Activated CD4-positive, alpha-beta memory T cell treated with anti-CD3 and anti-CD28 coated beads, Interleukin-2, amount 10 ng/mL, durations not matched to agents 7 days and 5 days (primary cell): ENCODE results near the gene BMPR1B. TPM values are rescaled to one million over a fixed set of nuclear protein-coding genes. Genes with fewer than 3 reads are reported as not detected.
"Not testable (repeated sequence)": the region's sequence is repeated elsewhere in the genome, so short reads cannot be mapped to it uniquely, and the experiment has no call there.

Experiments used
- CTCF ChIA-PET: fragments of 350-600 bp; sonication (Branson Sonifier 250); formaldehyde crosslinking; loops from one replicate; lab custom pipeline; 2021; ENCODE audit warnings: antibody characterized with exemption, inconsistent platforms; lab: Charles Lee
- POLR2A ChIA-PET: fragments of 350-600 bp; sonication (Branson Sonifier 250); formaldehyde crosslinking; loops from one replicate; lab custom pipeline; 2021; ENCODE audit warnings: antibody characterized with exemption; lab: Charles Lee
- DNase-seq: peaks from one replicate; pipeline ENCODE4 v3.0.0-alpha.2; 2020
- H3K27ac Mint-ChIP-seq: one replicate; pipeline ENCODE4 v1.8.0; 2021; ENCODE audit warnings: mild to moderate bottlenecking, mixed read lengths
- H3K27me3 Mint-ChIP-seq: one replicate; pipeline ENCODE4 v1.8.0; 2021; ENCODE audit warnings: mixed read lengths
- H3K36me3 Mint-ChIP-seq: one replicate; pipeline ENCODE4 v1.8.0; 2021; ENCODE audit warnings: low read depth, mixed read lengths
- H3K4me1 Mint-ChIP-seq: one replicate; pipeline ENCODE4 v1.8.0; 2021; ENCODE audit warnings: mixed read lengths
- H3K4me3 Mint-ChIP-seq: one replicate; pipeline ENCODE4 v1.8.0; 2021; ENCODE audit warnings: mild to moderate bottlenecking, mixed read lengths
- H3K9me3 Mint-ChIP-seq: one replicate; pipeline ENCODE4 v1.8.0; 2021; ENCODE audit warnings: mixed read lengths
- total RNA-seq, 2 experiments: library from RNA; stranded (reverse); gene quantifications; one replicate each; pipeline ENCODE4 v1.2.3, GENCODE V29; 2021

BMPR1B gene
- total RNA-seq, 2 experiments from 2014 or later = not detected

DNA sequence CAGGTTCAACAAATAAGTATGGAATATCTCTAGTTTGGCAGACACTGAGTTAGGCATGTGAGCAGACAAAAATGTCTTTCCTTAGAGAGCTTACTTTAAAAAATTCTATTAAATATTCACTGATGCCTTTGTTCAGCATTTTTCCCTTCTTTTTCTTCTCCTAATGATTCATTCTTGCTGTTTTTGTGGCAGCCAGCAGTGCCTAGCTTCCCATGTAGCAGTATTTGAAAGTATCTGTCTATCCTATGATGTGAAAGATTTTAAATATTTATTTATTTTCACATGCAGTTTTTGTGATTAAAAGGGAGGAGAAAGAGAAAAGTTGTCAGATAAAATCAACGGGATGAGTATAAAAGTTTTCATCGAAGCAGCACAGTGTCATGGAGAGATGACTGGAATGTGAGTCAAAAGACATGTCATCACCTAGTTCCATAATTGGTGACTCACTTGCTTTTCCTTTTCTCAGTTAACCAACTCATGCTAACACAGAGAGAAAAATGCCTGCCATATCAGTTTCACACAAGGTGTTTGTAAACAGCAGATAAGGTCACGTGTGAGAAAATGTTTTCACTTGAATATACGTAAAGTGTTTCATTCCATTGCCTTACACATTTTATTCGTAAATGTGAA, 69.8 kb downstream of the BMPR1B start:
- Mint-ChIP-seq H3K4me3 (no peak overlapping the region), H3K27ac (no peak overlapping the region)

DNA sequence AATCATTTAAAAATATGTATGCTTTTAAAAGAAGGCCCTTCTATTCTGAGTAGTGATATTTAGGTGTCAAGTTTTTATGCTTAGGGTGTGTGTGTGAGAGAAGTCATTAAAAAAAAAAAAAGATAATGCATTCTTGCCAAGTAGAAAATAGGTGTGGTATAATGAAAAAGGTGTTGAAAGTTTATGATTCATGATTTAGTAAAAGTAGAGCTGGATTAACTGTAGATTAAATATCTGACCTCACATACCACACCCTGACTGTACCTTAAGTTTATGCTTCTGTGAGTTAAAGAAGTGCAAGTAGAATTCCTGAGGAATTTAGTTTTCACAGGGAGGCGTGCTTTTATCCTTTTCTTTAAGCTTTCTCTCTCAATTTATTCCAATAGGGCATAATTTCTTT, 71.1 kb downstream of the BMPR1B start:
- H3K36me3 Mint-ChIP-seq = no peaks in the 10 kb centered on the region
- no peaks in the 10 kb centered on the region for H3K9me3 Mint-ChIP-seq
- no peak for DNase-seq
- CTCF ChIA-PET = no interaction called here
- H3K27ac Mint-ChIP-seq = no peak overlapping the region
- H3K4me1 Mint-ChIP-seq = no peaks in the 10 kb centered on the region
- POLR2A ChIA-PET = no interaction called here
- H3K27me3 Mint-ChIP-seq = peaks cover 3% of the 10 kb centered on the region
- no peak overlapping the region for H3K4me3 Mint-ChIP-seq

More for the DNA sequence above, 69.8 kb downstream of the BMPR1B start:
- H3K4me1 Mint-ChIP-seq = no peaks in the 10 kb centered on the region
- no peaks in the 10 kb centered on the region for H3K9me3 Mint-ChIP-seq
- H3K27me3 Mint-ChIP-seq = peaks cover 3% of the 10 kb centered on the region
- no peak for DNase-seq
- CTCF ChIA-PET = no interaction called here
- H3K36me3 Mint-ChIP-seq = no peaks in the 10 kb centered on the region
- POLR2A ChIA-PET = no interaction called here

DNA sequence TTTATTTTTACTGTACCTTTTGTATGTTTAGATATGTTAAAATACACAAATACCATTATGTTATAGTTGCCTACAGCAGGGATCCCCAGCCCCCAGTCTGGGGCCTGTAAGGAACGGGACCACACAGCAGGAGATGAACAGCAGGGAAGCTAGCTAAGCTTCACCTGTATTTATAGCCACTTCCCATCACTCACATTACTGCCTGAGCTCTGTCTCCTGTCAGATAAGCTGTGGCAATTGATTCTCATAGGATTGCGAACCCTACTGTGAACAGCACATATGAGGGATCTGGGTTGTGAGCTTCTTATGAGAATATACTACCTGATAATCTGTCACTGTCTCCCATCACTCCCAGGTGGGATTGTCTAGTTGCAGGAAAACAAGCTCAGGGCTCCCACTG, 73.9 kb downstream of the BMPR1B start:
- no peaks in the 10 kb centered on the region for H3K27me3 Mint-ChIP-seq
- H3K27ac Mint-ChIP-seq = no peak overlapping the region
- no peak overlapping the region for H3K4me3 Mint-ChIP-seq
- POLR2A ChIA-PET = no interaction called here
- DNase-seq = no peak
- H3K9me3 Mint-ChIP-seq = no peaks in the 10 kb centered on the region
- H3K4me1 Mint-ChIP-seq = no peaks in the 10 kb centered on the region
- H3K36me3 Mint-ChIP-seq = no peaks in the 10 kb centered on the region
- CTCF ChIA-PET = no interaction called here

DNA sequence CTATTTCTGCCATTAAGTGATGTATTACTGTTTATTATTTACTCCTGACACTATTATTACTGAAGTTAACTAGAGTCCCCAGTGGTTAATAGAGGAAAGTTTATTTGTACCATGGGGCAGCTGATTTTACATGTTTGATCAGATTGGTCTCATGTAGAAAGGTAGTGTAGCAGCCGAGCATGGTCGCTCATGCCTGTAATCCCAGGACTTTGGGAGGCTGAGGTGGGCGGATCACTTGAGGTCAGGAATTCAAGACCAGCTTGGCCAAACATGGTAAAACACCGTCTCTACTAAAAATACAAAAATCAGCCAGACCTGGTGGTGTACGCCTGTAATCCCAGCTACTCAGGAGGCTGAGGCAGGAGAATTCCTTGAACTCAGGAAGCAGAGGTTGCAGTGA, 74.6 kb downstream of the BMPR1B start:
- H3K27me3 Mint-ChIP-seq, CTCF ChIA-PET, POLR2A ChIA-PET, H3K27ac Mint-ChIP-seq, H3K4me3 Mint-ChIP-seq, H3K4me1 Mint-ChIP-seq, DNase-seq, H3K9me3 Mint-ChIP-seq, H3K36me3 Mint-ChIP-seq: not testable (repeated sequence)

DNA sequence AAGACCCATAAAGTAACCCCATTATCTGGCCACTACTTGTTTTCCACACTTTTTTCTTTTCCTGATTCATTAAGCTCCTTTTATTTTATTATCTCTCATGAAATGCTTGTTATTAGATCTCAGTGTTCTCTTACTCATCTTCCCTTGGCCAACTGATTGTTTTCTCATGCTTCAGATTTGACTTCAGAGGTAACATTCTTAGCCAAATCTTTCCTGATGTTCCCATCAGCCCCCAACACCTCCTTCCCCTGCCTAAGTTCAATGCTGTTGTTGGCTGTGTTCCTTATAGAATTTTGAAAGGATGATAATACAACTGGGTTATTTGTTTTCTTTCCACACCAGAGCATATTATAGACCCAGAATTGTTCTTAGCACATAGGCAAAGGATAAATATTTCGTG, 75.6 kb downstream of the BMPR1B start:
- H3K36me3 Mint-ChIP-seq = no peaks in the 10 kb centered on the region
- no peaks in the 10 kb centered on the region for H3K4me1 Mint-ChIP-seq
- no peaks in the 10 kb centered on the region for H3K9me3 Mint-ChIP-seq
- DNase-seq = no peak
- no peak overlapping the region for H3K4me3 Mint-ChIP-seq
- ChIA-PET POLR2A (no interaction called here), CTCF (no interaction called here)
- no peak overlapping the region for H3K27ac Mint-ChIP-seq
- no peaks in the 10 kb centered on the region for H3K27me3 Mint-ChIP-seq

DNA sequence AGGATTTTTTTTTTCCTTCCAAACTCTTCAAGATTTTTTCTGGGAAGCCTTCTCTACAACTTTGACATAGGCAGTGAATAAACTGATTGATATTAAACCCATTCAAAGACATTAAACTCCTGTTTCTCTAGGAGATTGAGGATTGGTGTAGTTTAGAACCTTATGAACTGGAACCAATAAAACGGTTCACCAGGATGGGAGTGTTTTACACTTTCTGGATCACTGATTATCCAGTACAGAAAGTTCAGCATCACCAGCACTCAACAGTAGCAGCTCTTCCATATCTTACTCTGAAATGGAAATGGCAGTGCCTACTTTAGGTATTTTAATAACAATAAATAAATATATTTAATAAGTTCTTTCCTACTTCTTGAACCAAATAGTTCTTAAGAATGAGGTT, 76.7 kb downstream of the BMPR1B start:
- H3K4me3 Mint-ChIP-seq = no peak overlapping the region
- no peaks in the 10 kb centered on the region for H3K27me3 Mint-ChIP-seq
- no peak for DNase-seq
- ChIA-PET POLR2A (no interaction called here), CTCF (no interaction called here)
- H3K36me3 Mint-ChIP-seq = no peaks in the 10 kb centered on the region
- H3K27ac Mint-ChIP-seq = no peak overlapping the region
- H3K4me1 Mint-ChIP-seq = no peaks in the 10 kb centered on the region
- H3K9me3 Mint-ChIP-seq = no peaks in the 10 kb centered on the region

DNA sequence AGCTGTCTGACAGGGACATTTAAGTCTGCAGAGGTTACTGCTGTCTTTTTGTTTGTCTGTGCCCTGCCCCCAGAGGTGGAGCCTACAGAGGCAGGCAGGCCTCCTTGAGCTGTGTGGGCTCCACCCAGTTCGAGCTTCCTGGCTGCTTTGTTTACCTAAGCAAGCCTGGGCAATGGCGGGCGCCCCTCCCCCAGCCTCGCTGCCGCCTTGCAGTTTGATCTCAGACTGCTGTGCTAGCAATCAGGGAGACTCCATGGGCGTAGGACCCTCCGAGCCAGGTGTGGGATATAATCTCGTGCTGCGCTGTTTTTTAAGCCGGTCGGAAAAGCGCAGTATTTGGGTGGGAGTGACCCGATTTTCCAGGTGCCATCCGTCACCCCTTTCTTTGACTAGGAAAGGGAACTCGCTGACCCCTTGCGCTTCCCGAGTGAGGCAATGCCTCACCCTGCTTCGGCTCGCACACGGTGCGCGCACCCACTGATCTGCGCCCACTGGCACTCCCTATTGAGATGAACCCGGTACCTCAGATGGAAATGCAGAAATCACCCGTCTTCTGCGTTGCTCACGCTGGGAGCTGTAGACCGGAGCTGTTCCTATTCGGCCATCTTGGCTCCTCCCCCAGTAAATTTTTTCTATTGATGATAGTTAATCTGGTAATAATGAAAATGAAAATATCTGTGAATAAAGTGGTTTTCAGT, 83.6 kb downstream of the BMPR1B start:
- DNase-seq, H3K36me3 Mint-ChIP-seq, H3K4me3 Mint-ChIP-seq, H3K4me1 Mint-ChIP-seq, H3K27me3 Mint-ChIP-seq, H3K27ac Mint-ChIP-seq, CTCF ChIA-PET, H3K9me3 Mint-ChIP-seq, POLR2A ChIA-PET: not testable (repeated sequence)

DNA sequence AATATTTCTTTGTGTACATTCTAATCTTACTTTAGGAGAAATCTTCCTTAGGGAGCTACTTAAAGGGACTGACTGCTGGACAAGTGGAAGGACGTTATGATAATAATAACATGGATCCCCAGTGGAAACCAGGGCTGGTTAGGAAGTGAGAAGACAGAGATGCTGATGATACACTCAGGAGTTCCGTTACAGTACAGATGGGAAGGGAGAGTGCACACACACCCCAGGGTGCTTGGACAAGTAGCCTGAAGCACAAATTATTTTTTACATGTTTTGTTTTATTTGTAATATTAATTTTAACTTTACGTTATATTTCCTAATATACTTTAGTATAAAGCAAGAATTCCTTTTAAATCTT, 84.1 kb downstream of the BMPR1B start:
- CTCF ChIA-PET = no interaction called here
- H3K27me3 Mint-ChIP-seq = no peaks in the 10 kb centered on the region
- peaks cover 6% of the 10 kb centered on the region for H3K9me3 Mint-ChIP-seq
- no peaks in the 10 kb centered on the region for H3K36me3 Mint-ChIP-seq
- H3K4me1 Mint-ChIP-seq = no peaks in the 10 kb centered on the region
- DNase-seq = no peak
- POLR2A ChIA-PET = no interaction called here
- no peak overlapping the region for H3K4me3 Mint-ChIP-seq
- H3K27ac Mint-ChIP-seq = no peak overlapping the region

DNA sequence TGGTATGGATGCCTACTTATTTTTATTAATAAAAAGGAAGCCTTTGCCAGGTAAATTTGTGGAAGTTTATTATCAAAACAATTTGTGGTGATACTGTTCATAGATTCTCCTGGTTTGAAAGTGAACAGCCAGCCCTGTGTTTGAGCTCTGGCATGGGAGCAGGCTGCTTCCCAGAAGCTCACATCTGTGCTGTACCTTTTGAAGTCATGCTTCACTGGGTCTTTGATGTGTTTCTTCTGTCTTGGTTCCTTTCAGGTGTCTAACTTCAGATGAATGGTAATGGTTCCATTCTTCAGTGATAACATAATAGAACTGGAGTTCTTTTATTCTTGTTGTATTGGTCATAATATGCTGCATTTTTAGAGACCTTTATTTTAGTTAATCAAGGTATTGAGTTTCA, 85.5 kb downstream of the BMPR1B start:
- Mint-ChIP-seq H3K4me1 (no peaks in the 10 kb centered on the region), H3K9me3 (peaks cover 6% of the 10 kb centered on the region), H3K36me3 (no peaks in the 10 kb centered on the region), H3K27me3 (no peaks in the 10 kb centered on the region), H3K4me3 (no peak overlapping the region), H3K27ac (no peak overlapping the region)
- no peak for DNase-seq
- POLR2A ChIA-PET = no interaction called here
- CTCF ChIA-PET = no interaction called here

DNA sequence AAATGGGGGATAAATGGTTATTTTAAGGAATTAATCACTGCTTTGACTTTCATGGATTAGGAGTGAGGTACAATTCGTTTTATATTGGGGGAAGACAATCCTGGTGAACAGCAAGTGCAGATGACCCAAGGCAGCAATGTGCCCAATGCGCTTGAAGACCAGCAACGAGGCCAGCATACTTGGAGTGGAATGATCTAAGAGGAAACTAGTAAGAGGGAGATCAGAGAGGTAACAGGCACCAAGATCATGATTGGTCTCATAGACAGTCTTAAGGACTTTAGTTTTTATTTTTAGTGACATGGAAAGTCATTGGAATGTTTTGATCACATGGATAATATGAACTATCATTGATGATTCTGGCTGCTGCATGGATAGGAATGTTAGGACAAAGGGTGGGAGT, 90.6 kb downstream of the BMPR1B start:
- Mint-ChIP-seq H3K27me3 (no peaks in the 10 kb centered on the region), H3K4me1 (no peaks in the 10 kb centered on the region), H3K9me3 (peaks cover 4% of the 10 kb centered on the region), H3K27ac (no peak overlapping the region), H3K36me3 (no peaks in the 10 kb centered on the region), H3K4me3 (no peak overlapping the region)
- ChIA-PET CTCF (no interaction called here), POLR2A (no interaction called here)
- no peak for DNase-seq

DNA sequence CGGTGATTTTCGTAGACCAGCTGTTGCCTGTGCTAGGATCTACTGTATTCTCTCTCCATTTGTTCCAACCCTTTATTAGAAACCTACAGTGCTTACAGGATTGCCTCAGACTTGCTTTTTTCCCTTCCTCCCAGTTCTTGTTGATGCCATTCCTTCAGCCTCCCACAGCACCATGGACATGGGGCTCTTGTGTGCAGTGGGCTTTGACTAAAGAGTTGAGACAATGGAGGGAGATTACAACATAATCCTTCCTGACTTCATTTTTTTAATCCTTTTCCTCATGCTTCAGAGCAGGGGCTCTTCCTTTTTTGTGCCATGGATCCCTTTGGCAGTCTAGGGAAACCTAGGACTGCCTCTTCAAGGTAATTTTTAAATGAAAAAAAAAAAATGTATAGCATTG, 92.1 kb downstream of the BMPR1B start:
- H3K36me3 Mint-ChIP-seq = no peaks in the 10 kb centered on the region

DNA sequence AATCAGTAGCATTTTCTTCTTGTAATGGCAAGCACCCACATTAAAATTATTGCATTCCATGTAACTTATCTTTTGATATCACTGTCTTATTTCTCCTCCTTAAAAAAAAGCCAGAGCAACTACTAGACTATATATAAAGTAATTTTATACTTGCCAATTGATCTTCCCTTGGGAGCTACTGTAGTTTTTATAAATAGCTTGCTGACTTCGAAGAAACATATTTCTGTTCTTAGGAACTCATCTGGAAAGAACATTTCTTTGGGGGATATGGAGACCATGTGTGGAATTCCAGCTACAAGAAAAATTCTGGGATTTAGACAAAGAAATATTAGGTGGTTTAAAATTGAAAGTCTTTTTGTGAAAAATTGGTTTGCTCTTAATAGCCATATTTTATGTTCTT, 94.9 kb downstream of the BMPR1B start:
- POLR2A ChIA-PET = no interaction called here
- H3K36me3 Mint-ChIP-seq = no peaks in the 10 kb centered on the region
- CTCF ChIA-PET = no interaction called here

More for the DNA sequence above, 92.1 kb downstream of the BMPR1B start:
- Mint-ChIP-seq H3K4me3 (no peak overlapping the region), H3K27me3 (no peaks in the 10 kb centered on the region), H3K27ac (no peak overlapping the region), H3K4me1 (no peaks in the 10 kb centered on the region), H3K9me3 (peaks cover 4% of the 10 kb centered on the region)
- POLR2A ChIA-PET = no interaction called here
- CTCF ChIA-PET = no interaction called here
- no peak for DNase-seq

DNA sequence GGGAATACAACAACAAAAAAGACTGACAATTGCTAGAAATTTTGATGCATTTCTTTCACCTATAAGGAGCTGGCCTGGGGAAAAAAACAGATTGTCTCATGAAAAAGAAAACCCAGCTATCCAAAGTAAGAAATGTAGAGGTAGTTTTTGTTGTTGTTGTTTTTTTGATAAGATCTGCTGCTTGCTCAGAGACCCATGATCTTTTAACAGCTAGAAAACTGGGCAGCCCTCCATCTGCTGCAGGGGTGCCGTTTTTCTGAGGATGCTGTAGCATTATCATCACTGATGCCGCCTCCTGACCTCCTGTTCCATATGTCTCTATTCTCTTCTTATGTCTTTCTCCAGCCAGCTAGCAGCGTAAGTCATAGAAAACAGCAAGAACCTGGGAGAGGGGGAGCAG, 98.3 kb downstream of the BMPR1B start:
- no peak for DNase-seq
- no peak overlapping the region for H3K27ac Mint-ChIP-seq
- H3K4me1 Mint-ChIP-seq = no peaks in the 10 kb centered on the region
- CTCF ChIA-PET = no interaction called here
- H3K36me3 Mint-ChIP-seq = no peaks in the 10 kb centered on the region
- H3K27me3 Mint-ChIP-seq = no peaks in the 10 kb centered on the region
- no peaks in the 10 kb centered on the region for H3K9me3 Mint-ChIP-seq
- POLR2A ChIA-PET = no interaction called here
- no peak overlapping the region for H3K4me3 Mint-ChIP-seq

More for the DNA sequence above, 94.9 kb downstream of the BMPR1B start:
- no peaks in the 10 kb centered on the region for H3K27me3 Mint-ChIP-seq
- DNase-seq = no peak
- no peak overlapping the region for H3K4me3 Mint-ChIP-seq
- H3K27ac Mint-ChIP-seq = no peak overlapping the region
- no peaks in the 10 kb centered on the region for H3K4me1 Mint-ChIP-seq
- H3K9me3 Mint-ChIP-seq = no peaks in the 10 kb centered on the region

DNA sequence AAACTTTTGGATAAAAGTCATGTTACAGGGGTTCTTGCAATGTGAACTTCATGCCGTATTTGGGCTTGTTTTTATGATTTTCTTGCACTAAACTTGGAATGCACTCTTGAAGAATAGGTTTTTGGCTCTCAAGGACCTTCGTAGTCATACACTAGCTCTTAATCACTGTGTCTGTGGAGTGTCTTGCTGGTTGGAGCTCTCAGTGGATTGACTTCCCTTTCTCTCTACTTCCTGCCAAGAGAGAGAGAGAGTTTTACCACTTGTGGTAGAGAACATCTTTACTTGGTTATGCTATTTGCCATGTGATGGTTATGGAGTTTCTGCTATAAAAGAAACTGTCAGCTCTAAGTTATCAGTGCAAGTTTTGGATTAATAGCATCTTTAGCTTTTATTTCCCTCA, 112.4 kb downstream of the BMPR1B start:
- Mint-ChIP-seq H3K27me3 (no peaks in the 10 kb centered on the region), H3K27ac (no peak overlapping the region), H3K36me3 (no peaks in the 10 kb centered on the region), H3K4me1 (no peaks in the 10 kb centered on the region), H3K9me3 (no peaks in the 10 kb centered on the region), H3K4me3 (no peak overlapping the region)
- CTCF ChIA-PET = interaction anchor here (0.6 kb wide), 1 partner anchor 549 kb away, joined by 6 read pairs; no protein-coding TSS in a partner anchor
- POLR2A ChIA-PET = no interaction called here
- DNase-seq = no peak
